Measurements from ENCODE around the gene PAX4.
A peak's percentile ranks its signal among the peaks of the same experiment; 100 is the strongest.

DNA sequence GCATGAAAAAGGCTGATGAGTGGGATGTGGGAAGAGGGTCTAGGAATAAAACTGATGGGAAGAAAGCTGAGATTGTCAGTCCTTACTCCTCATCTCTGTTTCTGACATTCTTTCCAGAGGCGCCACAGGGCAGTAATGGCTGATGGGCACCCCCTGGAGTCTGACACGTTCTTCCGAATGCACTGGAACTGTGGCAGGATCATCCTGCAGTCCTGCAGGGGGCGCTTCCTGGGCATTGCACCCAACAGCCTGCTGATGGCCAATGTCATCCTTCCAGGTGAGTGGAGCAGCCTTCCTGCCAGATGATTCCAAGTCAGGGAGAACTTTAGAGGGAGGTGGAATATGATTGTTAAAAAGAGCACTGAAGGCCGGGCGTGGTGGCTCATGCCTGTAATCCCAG is 19.6 kb downstream of the PAX4 start:
- TF ChIP-seq, protein P1, sequence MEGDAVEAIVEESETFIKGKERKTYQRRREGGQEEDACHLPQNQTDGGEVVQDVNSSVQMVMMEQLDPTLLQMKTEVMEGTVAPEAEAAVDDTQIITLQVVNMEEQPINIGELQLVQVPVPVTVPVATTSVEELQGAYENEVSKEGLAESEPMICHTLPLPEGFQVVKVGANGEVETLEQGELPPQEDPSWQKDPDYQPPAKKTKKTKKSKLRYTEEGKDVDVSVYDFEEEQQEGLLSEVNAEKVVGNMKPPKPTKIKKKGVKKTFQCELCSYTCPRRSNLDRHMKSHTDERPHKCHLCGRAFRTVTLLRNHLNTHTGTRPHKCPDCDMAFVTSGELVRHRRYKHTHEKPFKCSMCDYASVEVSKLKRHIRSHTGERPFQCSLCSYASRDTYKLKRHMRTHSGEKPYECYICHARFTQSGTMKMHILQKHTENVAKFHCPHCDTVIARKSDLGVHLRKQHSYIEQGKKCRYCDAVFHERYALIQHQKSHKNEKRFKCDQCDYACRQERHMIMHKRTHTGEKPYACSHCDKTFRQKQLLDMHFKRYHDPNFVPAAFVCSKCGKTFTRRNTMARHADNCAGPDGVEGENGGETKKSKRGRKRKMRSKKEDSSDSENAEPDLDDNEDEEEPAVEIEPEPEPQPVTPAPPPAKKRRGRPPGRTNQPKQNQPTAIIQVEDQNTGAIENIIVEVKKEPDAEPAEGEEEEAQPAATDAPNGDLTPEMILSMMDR (conservative IDR thresholded peaks at IDR 0.05; ENCODE audit: low read depth, low read length) = peak; percentile 28; the same call in 1 of the 2 replicates
- no peak for TF ChIP-seq BHLHE40 (IDR thresholded peaks at IDR 0.05; ENCODE audit: low read depth, low read length)
- no peak for TF ChIP-seq POLR2A (IDR thresholded peaks at IDR 0.05; ENCODE audit: low read depth, low read length)
- no peak for TF ChIP-seq MAZ (IDR thresholded peaks at IDR 0.05; ENCODE audit: borderline replicate concordance, low read depth, low read length)

Measured in IMR-90 (cell line).